GM21825 (cell line): Measurements from ENCODE around the gene RPS16.
A peak's percentile ranks its signal among the peaks of the same experiment; 100 is the strongest.

Experiments
- ATAC-seq: cut with Tn5 transposase; IDR thresholded peaks from one replicate; pipeline ENCODE4 v1.9.1; 2021; ENCODE audit warnings: mild to moderate bottlenecking, moderate library complexity; ENCODE audit not compliant: unreplicated experiment

RPS16 gene

DNA sequence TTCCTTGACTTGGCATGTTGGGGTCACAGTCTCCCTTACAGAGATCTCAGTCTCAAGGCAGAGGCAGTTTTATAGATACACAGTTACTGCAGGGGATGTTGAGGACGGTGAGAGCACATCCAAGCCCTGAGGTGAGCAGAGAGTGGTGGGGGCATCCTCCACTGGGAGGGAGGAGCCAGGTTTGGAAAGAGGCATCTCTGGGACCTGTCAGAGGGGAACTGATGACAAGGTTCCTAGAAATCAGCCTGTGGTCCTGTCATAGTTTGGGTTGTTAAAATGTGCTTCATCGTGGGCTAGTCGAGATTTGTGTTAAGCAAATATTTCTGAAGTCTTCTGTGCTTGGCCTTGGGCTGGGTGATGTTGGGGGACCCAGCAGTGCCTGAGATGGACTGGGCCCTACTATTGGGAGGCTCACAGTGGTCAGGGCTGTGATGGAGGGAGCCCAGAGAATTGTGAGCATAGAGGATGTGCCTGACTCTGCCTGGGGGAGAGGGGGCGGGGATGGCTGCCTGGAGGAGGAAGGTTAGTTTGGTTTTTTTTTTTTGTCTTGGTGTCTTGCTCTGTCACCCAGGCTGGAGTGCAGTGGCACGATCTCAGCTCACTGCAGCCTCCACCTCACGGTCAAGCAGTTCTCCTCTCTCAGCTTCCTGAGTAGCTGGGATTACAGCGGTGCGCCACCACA, 13.5 kb upstream of the RPS16 start:
- ATAC-seq, result no peak

DNA sequence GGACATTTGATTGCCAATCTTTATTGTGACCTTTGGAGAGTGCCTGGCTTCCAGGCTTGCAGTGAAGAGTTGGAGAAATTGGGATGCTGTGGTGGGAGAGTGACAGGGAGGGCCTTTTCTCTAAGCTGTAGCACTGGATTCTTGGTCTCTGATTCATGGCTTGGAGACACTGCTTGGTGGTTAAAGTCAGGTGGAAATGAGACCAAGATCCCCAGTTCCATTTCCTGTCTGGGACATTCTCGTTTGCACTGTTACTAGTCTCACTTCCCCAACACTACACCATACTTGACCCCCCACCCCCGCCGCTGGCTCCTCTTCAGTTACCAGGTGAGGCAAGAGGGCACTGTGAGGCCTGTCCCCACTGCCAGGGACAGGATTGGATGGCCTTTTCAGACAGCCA, 12.5 kb upstream of the RPS16 start:
- no peak for ATAC-seq

DNA sequence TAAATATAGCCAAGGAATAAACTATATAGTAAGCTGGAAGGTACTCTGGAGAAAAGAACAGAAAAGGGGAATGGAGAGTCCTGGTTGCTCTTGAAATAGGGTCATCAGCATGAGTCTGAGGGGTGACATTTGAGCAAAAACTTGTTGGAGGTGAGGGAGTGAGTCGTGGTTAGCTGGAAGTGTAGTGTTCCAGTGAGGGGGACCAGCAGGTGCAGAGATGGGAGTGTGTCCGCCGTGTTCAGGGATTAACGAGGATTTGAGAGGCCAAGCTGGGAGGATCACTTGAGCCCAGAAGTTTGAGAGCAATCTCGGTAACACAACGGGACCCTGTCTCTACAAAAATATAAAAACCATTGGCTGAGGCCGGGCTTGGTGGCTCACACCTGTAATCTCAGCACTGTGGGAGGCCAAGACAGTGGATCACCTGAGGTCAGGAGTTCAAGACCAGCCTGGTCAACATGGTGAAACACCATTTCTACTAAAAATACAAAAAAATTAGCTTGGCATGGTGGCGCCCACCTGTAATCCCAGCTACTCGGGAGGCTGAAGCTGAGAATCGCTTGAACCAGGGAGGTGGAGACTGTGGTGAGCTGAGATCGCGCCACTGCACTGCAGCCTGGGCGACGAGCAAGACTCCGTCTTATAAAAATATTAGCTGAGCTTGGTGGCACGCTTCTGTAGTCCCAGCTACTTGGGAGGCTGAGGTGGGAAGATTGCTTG, 10.8 kb upstream of the RPS16 start:
- no peak for ATAC-seq

DNA sequence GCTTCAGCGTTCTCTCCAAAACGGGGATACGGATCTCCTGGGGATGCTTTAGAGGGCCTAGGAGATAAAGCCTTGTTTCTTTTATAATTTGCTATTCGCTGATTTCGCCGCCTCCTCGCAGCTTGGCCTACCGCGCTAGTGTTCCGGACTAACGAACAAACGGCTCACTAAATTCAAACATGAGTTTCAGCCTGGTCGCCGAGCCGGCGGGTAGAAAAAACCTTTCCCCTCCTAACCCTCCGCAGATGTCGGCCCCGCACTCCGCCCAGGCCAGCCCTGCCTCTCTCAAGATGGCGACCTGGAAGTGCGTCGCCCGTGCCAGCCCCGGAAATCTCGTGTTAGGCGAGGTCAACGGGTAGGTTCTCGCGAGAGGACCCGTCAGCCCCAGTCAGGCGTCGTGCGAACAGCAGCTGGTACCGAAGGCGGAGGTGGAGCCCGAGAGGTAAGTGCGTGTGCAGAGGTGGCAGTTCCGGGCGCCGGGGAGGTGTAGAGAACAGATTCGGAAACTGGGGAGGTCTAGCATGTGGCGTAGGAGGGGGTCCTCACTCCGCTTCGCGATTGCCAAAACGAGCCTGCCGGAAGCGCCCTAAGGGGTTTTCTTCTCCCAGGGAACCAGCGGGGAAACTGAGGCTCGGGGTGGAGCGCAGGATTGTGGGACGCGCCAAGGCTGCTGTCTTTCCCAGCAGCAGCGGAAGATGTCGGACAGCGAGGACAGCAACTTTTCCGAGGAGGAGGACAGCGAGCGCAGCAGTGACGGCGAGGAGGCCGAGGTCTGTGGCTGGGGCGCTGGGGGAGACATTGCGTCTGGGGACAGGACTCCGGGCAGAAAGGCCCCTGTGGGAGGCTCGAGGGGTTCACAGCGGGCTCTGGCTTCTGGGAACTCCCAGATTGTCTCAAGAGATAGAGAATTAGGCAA, 9.7 kb upstream of the RPS16 start, which contains the start of gene SUPT5H:
TSS of gene SUPT5H (plus strand) at position 387 of the 916 bp plus-strand sequence. CDS start at position 696, 309 bp downstream.
- ATAC-seq, result peak; percentile 81

DNA sequence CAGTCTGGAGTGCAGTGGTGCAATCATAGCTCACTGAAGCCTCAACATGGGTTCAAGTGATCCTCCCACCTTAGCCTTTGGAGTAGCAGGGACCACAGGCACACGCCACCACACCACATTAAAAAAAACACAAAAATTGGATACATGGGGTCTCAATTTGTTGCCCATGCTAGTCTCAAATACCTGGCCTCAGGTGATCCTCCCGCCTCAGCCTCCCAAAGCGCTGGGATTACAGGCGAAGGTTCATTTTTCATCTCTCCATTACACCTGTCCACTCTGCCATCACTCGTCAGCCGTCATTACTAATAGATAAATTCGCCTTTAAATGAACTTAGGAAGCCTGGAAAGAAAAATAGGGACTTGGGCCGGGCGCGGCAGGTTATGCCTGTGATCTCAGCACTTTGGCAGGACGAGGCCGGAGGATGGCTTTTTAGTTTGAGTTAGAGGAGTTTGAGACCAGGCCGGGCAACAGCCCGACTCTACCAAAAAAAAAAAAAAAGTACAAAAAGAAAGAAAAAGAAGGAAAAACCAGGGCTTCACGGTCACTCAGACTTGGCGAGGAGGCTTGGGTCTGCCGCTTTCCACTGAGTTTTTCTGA, 8.9 kb upstream of the RPS16 start:
- ATAC-seq, result no peak

DNA sequence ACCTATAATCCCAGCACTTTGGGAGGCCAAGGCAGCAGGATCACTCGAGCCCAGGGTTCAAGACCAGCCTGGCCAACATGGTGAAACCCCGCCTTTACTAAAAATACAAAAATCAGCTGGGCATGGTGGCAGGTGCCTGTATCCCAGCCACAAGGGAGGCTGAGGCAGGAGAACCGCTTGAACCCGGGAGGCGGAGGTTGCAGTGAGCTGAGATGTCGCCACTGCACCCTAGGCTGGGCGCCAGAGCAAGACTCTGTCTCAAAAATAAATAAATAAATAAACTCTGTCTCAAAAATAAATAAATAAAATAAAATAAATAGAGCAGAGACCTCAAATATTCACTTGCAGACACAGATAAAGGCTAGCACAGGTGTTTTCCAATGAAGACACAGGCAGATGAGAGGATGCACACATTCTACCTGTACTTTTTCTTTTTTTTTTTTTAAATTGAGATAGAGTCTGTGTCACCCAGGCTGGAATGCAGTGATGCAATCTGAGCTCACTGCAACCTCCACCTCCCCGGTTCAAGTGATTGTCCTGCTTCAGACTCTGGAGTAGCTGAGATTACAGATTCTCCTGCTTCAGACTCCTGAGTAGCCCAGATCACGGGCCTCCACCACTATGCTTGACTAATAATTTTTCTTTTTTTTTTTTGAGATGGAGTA, 2.7 kb upstream of the RPS16 start:
- ATAC-seq, result no peak

DNA sequence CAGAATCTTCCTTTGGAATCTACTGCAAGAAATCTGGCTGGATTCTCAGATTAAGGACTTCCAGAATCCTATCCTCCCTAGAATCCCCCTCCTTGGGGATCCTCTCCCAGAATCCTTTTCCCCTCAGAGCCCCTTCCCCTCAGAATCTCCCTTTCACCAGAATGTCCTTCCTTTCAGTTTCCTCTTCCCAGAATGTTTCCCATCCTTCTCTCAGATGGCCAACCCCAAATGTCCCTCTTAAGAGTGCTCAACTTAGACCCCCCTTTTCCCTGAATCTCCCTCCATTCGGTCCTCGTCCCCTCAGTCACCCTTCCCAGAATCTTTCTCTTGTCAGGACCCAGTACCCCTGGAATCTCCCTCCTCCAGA, 584 bp upstream of the RPS16 start:
- ATAC-seq, result no peak

DNA sequence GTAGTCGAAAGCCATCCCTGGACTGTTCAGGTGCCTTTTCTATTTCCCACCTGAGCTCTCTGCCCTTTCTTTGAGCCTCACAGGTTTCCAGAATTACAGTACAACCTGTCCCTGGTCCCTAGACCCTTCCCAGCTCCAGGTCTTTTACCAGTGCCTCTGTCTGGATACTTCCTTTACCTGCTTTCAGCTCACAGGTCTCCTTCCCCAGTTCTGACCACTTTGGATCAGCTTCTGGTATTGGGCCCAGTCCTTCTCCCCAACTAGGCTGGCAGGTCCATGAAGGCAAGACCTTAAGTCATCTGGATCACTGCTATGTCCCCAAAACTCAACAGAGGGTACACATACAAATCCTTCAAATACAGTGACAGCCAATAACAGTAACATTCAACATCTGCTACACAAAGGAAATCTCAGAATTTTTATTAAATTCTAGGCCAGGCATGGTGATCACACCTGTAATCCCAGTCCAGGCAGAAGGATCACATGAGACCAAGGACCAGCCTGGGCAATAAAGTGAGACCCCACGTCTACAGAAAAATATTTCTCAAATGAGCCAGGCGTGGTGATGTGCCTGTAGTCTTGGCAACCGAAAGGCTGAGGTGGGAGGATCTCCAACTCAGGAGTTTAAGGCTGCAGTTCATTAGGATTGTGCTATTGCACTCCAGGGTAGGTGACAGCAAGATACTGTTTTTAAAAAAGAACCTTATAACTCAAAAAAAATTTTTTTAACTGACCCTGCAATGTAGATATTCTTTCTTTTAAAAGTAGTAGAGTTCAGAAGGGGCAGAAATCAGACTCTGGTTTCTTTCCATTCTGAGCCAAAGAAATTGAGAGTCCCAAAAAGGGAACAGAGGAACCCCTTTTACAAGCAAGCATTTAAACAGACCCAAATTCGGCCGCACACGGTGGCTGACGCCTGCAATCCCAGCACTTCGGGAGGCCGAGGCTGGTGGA, 1.3 kb downstream of the RPS16 start:
- no peak for ATAC-seq

DNA sequence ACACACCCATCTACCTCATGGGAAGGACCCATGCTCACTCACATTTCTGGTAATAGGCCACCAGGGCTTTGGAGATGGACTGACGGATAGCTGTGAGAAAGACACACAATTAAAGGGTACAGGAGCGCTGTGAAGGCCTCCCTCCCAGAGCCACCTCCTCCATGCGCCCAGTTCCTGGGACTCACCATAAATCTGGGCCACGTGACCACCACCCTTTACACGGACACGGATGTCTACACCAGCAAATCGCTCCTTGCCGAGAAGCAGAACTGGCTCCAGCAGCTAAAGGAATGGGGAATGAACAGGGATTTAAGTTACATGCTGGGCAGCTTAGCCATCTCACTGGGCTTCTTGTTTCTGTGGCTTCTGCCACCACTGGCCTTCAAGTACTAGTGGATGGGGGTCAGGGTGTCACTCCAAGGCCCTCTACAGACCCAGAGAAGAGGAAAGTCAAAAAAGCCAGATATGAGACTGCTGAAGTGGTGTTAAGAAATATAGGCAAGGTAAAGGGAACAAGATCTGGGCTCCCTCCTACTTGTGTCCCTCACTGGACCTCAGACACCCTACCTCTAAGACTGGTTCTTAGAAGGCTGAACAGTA, 2.2 kb downstream of the RPS16 start:
- ATAC-seq, result no peak

DNA sequence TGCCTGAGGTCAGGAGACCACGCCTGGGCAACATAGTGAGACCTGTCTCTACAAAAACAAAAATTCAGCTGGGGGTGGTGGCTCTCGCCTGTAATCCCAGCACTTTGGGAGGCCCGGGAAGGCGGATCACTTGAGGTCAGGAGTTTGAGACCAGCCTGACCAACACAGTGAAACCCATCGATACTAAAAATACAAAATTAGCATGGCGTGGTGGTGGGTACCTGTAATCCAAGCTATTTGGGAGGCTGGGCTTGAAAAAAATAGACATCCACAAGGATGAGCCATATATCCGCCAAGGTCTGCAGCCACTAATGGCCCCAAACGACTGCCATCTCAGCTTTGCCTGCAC, 3.1 kb downstream of the RPS16 start:
- no peak for ATAC-seq

DNA sequence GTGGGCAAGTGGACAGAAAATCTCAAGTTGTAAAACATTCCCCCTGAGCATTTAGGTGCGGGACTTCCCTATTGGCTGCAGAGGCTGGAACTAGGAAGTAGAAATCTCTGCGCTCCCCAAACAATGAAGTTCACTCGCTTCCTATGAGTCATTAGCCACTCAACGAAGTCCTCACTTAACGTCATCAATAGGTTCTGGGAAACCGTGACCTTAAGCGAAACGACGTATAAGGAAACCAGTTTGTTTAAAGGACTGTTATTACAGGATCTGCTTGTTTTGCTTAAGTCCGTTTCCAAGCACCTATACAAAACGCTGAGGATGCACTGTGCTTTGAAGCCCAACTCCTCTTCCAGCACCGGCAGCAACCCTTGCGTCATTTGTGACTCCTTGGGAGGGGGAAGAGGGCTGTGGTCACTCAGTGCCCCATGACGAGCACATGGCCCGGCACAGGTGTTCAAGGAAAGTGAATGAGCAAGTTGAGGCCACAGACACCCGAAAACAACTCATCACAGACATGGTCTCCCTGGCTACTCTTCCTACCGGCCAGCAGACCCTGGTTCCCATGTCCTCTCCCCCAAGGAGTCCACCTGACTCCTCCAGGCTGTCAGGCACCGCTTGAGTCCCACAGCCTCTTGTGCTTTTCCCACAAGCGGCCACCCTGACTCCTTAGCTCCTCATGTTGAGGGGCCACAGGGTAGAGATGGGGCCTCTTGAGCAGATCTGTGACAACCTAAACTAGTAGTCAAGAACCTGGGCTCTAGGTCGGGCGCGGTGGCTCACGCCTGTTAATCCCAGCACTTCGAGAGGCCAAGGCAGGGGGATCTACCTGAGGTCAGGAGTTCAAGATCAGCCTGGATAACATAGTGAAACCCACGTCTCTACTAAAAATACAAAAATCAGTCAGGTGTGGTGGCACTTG, 4.8 kb downstream of the RPS16 start:
- ATAC-seq, result no peak

DNA sequence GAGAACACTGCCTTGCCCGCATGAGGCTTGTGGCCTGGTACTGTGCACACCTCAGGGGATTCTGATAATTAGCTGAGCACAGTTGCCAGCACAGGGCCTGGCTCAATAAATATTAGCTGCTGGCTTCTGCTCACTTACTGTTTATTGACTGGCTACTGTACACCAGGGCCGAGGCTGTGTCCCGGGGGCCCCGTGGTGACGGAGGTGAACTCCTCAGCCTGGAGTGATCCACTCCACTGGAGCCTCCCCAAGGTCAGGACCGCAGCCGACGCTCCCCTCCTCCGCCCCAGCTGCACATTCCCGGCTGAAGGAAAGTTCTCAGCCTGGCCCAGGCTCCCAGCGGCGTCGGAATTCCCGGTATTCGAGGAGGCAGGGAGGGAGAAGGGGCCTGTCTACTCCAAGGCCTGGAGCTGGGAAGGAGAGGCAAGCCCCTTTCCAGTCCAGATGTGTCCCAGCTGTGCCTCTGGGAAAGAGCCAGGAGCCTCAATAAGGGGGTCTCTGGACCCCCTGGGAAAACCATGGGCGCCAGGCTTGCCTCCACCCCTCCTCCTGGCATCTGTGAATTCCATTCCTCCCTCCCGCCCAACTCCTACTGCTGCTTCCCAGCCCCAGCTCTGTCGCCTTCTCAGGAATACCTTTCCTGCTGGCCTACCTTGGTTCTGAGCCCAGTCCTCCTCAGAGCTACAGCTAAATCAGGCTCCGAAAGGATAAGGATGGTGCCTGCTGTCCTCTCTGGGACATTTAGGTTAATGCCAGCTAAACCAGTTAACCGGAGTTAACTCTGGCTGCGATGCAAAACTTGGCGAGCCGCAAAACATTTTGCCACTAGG, 7.3 kb downstream of the RPS16 start:
- ATAC-seq, result no peak

DNA sequence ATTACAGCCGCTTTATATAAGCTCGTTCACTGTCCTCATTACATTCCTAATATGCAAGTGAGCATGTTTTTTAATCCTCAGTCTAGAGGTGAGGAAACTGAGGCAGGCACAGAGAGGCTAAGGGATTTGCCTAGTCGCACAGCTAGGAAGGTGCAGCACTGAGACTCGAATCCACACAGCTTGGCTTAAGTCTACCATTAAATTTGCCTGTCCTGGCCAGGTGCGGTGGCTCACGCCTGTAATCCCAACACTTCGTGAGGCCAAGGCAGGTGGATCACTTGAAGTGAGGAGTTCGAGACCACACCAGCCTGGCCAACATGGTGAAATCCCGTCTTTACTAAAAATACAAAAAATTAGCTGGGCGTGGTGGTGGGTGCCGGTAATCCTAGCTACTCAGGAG, 8.0 kb downstream of the RPS16 start:
- ATAC-seq, result no peak

DNA sequence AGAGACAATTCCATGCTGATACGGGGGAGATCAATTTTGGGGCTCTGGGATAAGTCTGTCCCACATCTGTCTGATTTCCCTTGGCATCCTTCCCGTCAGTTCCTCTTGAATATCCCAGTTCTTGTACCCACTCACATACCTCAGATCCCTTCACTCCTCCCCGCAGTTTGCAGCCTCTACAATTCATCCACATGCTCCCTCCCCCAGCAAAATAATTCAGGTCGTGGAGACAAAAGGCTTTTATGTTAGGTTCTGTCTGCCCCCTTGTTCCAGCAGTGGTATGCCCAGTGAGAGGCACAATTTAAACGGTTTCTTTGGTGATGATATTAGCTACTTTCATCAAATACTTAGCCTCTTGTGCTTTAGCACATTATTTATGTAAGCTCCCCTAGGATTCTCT, 9.6 kb downstream of the RPS16 start:
- ATAC-seq, result no peak

DNA sequence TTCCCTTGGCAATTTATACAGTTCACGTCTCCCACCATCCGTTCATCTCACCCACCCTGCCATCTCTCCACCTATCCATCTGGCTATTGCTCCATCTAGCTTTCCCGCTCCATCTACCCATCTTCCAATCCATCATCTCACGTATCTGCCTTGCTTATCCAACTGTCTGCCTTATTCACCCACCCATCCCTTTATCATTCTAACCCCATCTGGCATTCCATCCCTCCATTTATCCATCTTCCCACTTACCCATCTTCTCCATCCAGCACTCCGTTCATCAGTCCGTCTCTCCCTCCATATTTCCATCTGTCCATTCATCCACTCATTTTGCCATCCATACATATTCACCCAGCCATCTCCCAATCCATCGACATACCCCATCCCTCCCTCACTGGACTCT, 10.0 kb downstream of the RPS16 start:
- ATAC-seq, result no peak

DNA sequence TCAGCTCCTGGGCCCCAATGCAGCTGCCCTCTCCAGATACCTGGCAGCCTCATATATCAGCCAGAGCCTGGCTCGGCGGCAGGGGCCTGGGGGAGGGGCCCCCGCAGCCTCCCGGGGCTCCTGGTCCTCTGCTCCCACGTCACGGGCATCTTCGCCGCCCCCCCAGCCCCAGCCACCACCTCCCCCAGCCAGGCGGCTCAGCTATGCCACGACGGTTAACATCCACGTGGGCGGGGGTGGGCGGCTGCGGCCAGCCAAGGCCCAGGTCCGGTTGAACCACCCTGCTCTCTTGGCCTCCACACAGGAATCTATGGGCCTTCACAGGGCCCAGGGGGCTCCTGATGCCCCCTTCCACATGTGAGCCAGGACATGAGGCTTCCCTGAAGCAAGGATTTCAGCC, 10.8 kb downstream of the RPS16 start:
- ATAC-seq, result no peak
